ENCODE data around the gene GSDME. TPM values are rescaled to one million over a fixed set of nuclear protein-coding genes. Genes with fewer than 3 reads are reported as not detected.

The GSDME gene
- total RNA-seq, 1 experiment from 2014 or later: 7.6 TPM

DNA sequence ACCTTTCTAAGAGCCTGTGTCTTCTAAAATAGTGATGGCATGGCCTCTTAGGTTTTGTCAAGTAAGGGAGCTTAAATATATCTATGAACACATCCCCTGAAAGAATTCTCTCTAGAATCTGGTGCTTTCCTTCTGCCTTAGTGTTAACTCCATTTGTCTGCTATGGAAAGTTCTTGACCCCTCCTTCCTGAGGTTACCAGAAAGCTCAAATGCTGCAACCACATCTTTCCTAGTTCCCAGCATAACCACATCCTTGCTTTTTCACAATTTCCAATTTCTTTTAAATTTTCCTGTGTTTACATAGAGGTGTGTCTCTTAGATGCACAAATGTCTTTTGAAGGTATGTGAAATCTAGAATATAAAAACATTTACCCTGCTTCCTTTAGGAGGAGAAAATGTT is 16.4 kb upstream of the GSDME start:
- intact Hi-C loops (cut with micrococcal nuclease): no loop called here
- Histone ChIP-seq H3K27me3 (ENCODE audit: insufficient read depth, low read length) (no peaks in the 10 kb centered on the region), H3K4me1 (ENCODE audit: control insufficient read depth in 1 of 2, insufficient read depth in 2 of 2, low read length in 2 of 2) (peaks cover 6% of the 10 kb centered on the region in 2 experiments; a peak in 3 of 4 replicates), H3K4me2 (ENCODE audit: low read length) (no peak overlapping the region), H3K79me2 (ENCODE audit: insufficient read depth, low read length) (no peaks in the 10 kb centered on the region), H3K4me3 (replicated peaks in 1 of 2; ENCODE audit: low read depth in 1 of 2, low read length in 2 of 2) (no peak overlapping the region), H3K9me2 (ENCODE audit: insufficient read depth) (no peaks in the 10 kb centered on the region), H3K9ac (ENCODE audit: low read length) (no peak overlapping the region), H3K27ac (ENCODE audit: low read depth, low read length) (no peak overlapping the region), H3K36me3 (ENCODE audit: control insufficient read depth in 1 of 2, insufficient read depth in 2 of 2, low read length in 2 of 2) (no peaks in the 10 kb centered on the region), H4K20me1 (ENCODE audit: insufficient read depth) (no peaks in the 10 kb centered on the region), H2AFZ (ENCODE audit: low read depth, low read length, poor library complexity, severe bottlenecking) (no peak overlapping the region), H3K9me3 (ENCODE audit: control insufficient read depth in 1 of 2, insufficient read depth in 1 of 2, low read depth in 1 of 2, low read length in 2 of 2) (no peaks in the 10 kb centered on the region)
- no TSS peak for BruUV-seq (replicated peaks)
- ATAC-seq: no peak
- DNase-seq (ENCODE audit: low read depth, low spot score): no peak
- TF ChIP-seq YY1 (IDR thresholded peaks at IDR 0.05; ENCODE audit: extremely low read depth, insufficient replicate concordance, low read depth, low read length) (no peak), TCF7L2 (IDR thresholded peaks at IDR 0.05; ENCODE audit: borderline replicate concordance, extremely low read depth, insufficient read depth, insufficient read length) (no peak), EZH2phosphoT487 (IDR thresholded peaks at IDR 0.05; ENCODE audit: borderline replicate concordance) (no peak), RAD21 (IDR thresholded peaks at IDR 0.05; ENCODE audit: low read depth) (no peak), FOSL1 (IDR thresholded peaks at IDR 0.05; ENCODE audit: low read depth) (no peak), JUND (IDR thresholded peaks at IDR 0.05) (no peak), SP1 (IDR thresholded peaks at IDR 0.05; ENCODE audit: low read depth) (no peak), CBX3 (IDR thresholded peaks at IDR 0.05; ENCODE audit: low read depth) (no peak), SIN3A (IDR thresholded peaks at IDR 0.05; ENCODE audit: low read depth) (no peak), CEBPB (IDR thresholded peaks at IDR 0.05; ENCODE audit: low read depth) (no peak), ZNF274 (IDR thresholded peaks at IDR 0.05; ENCODE audit: low read depth, low read length) (no peak), ZFX (IDR thresholded peaks at IDR 0.05) (no peak), SRF (IDR thresholded peaks at IDR 0.05; ENCODE audit: low read depth) (no peak), EZH2 (IDR thresholded peaks at IDR 0.05) (no peak), ELF1 (IDR thresholded peaks at IDR 0.05; ENCODE audit: borderline replicate concordance, low read depth) (no peak), POLR2A (IDR thresholded peaks at IDR 0.05; ENCODE audit: borderline replicate concordance, extremely low read depth, insufficient read depth, insufficient read length) (no peak)
- TF ChIP-seq, protein P1, sequence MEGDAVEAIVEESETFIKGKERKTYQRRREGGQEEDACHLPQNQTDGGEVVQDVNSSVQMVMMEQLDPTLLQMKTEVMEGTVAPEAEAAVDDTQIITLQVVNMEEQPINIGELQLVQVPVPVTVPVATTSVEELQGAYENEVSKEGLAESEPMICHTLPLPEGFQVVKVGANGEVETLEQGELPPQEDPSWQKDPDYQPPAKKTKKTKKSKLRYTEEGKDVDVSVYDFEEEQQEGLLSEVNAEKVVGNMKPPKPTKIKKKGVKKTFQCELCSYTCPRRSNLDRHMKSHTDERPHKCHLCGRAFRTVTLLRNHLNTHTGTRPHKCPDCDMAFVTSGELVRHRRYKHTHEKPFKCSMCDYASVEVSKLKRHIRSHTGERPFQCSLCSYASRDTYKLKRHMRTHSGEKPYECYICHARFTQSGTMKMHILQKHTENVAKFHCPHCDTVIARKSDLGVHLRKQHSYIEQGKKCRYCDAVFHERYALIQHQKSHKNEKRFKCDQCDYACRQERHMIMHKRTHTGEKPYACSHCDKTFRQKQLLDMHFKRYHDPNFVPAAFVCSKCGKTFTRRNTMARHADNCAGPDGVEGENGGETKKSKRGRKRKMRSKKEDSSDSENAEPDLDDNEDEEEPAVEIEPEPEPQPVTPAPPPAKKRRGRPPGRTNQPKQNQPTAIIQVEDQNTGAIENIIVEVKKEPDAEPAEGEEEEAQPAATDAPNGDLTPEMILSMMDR (IDR thresholded peaks at IDR 0.05 in 2 of 3, conservative IDR thresholded peaks at IDR 0.05 in 1 of 3; ENCODE audit: borderline replicate concordance in 1 of 3, insufficient read depth in 1 of 3, low read depth in 2 of 3, low read length in 2 of 3): no peak
- TF ChIP-seq, protein P2, sequence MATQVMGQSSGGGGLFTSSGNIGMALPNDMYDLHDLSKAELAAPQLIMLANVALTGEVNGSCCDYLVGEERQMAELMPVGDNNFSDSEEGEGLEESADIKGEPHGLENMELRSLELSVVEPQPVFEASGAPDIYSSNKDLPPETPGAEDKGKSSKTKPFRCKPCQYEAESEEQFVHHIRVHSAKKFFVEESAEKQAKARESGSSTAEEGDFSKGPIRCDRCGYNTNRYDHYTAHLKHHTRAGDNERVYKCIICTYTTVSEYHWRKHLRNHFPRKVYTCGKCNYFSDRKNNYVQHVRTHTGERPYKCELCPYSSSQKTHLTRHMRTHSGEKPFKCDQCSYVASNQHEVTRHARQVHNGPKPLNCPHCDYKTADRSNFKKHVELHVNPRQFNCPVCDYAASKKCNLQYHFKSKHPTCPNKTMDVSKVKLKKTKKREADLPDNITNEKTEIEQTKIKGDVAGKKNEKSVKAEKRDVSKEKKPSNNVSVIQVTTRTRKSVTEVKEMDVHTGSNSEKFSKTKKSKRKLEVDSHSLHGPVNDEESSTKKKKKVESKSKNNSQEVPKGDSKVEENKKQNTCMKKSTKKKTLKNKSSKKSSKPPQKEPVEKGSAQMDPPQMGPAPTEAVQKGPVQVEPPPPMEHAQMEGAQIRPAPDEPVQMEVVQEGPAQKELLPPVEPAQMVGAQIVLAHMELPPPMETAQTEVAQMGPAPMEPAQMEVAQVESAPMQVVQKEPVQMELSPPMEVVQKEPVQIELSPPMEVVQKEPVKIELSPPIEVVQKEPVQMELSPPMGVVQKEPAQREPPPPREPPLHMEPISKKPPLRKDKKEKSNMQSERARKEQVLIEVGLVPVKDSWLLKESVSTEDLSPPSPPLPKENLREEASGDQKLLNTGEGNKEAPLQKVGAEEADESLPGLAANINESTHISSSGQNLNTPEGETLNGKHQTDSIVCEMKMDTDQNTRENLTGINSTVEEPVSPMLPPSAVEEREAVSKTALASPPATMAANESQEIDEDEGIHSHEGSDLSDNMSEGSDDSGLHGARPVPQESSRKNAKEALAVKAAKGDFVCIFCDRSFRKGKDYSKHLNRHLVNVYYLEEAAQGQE (IDR thresholded peaks at IDR 0.05; ENCODE audit: low read depth): no peak
- TF ChIP-seq, protein P3, sequence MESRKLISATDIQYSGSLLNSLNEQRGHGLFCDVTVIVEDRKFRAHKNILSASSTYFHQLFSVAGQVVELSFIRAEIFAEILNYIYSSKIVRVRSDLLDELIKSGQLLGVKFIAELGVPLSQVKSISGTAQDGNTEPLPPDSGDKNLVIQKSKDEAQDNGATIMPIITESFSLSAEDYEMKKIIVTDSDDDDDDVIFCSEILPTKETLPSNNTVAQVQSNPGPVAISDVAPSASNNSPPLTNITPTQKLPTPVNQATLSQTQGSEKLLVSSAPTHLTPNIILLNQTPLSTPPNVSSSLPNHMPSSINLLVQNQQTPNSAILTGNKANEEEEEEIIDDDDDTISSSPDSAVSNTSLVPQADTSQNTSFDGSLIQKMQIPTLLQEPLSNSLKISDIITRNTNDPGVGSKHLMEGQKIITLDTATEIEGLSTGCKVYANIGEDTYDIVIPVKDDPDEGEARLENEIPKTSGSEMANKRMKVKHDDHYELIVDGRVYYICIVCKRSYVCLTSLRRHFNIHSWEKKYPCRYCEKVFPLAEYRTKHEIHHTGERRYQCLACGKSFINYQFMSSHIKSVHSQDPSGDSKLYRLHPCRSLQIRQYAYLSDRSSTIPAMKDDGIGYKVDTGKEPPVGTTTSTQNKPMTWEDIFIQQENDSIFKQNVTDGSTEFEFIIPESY (IDR thresholded peaks at IDR 0.05; ENCODE audit: extremely low read depth, insufficient replicate concordance, low read length): no peak
- TF ChIP-seq, protein P4, sequence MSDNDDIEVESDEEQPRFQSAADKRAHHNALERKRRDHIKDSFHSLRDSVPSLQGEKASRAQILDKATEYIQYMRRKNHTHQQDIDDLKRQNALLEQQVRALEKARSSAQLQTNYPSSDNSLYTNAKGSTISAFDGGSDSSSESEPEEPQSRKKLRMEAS (IDR thresholded peaks at IDR 0.05): no peak
- ChIA-PET RAD21 (ENCODE audit: low non-redundant PET in 1 of 2, low total read pairs in 2 of 2, uncharacterized antibody in 2 of 2, unreplicated experiment in 2 of 2) (no interaction called here), CTCF (no interaction called here), POLR2A (interaction anchor here (0.6 kb wide), 1 partner anchor 12 kb away, joined by 4 read pairs; no protein-coding TSS in a partner anchor)
